ENCODE data around the gene PTPRT.

Gene PTPRT

GRCh38 chr20:43189554-43190331 lies at the start of gene PTPRT:
TSS of gene PTPRT (minus strand) at chr20:43189906. CDS start at chr20:43189733, 173 bp downstream.
- Histone ChIP-seq H3K36me3 (ENCODE audit: control insufficient read depth, insufficient read depth, low read length) (no peaks in the 10 kb centered on the region), H3K9me3 (ENCODE audit: control insufficient read depth, insufficient read depth, low read length) (no peaks in the 10 kb centered on the region), H3K4me3 (ENCODE audit: low read length) (peak within 1 kb of the TSS; percentile 64), H3K27ac (ENCODE audit: low read length) (no peak within 1 kb of the TSS), H3K27me3 (ENCODE audit: control insufficient read depth, insufficient read depth, low read length) (peaks cover 26% of the 10 kb centered on the region), H3K4me1 (ENCODE audit: control insufficient read depth, insufficient read depth, low read length) (0 out of 2 replicates have a peak, but pooled peaks cover 3% of the 10 kb centered on the region)
- no CpG with 5 or more reads among the region's 115 CpGs for WGBS (ENCODE audit: insufficient coverage, insufficient read length)
- no peak for DNase-seq (ENCODE audit: low read depth, low spot score)

GRCh38 chr20:43238833-43239232 lies 49.1 kb upstream of the PTPRT start:
- WGBS (ENCODE audit: insufficient coverage, insufficient read length) = no CpG with 5 or more reads among the region's 3 CpGs
- Histone ChIP-seq H3K36me3 (ENCODE audit: control insufficient read depth, insufficient read depth, low read length) (no peaks in the 10 kb centered on the region), H3K4me1 (ENCODE audit: control insufficient read depth, insufficient read depth, low read length) (peaks cover 2% of the 10 kb centered on the region; the same call in 1 of the 2 replicates), H3K9me3 (ENCODE audit: control insufficient read depth, insufficient read depth, low read length) (no peaks in the 10 kb centered on the region), H3K27ac (ENCODE audit: low read length) (no peak overlapping the region), H3K27me3 (ENCODE audit: control insufficient read depth, insufficient read depth, low read length) (no peaks in the 10 kb centered on the region), H3K4me3 (ENCODE audit: low read length) (no peak overlapping the region)
- DNase-seq (ENCODE audit: low read depth, low spot score) = no peak

GRCh38 chr20:43238266-43238665 lies 48.6 kb upstream of the PTPRT start:
- H3K27ac ChIP-seq (ENCODE audit: low read length) = no peak overlapping the region
- no peaks in the 10 kb centered on the region for H3K9me3 ChIP-seq (ENCODE audit: control insufficient read depth, insufficient read depth, low read length)
- H3K36me3 ChIP-seq (ENCODE audit: control insufficient read depth, insufficient read depth, low read length) = no peaks in the 10 kb centered on the region
- peaks cover 2% of the 10 kb centered on the region; the same call in 1 of the 2 replicates for H3K4me1 ChIP-seq (ENCODE audit: control insufficient read depth, insufficient read depth, low read length)
- no peak for DNase-seq (ENCODE audit: low read depth, low spot score)
- H3K4me3 ChIP-seq (ENCODE audit: low read length) = no peak overlapping the region
- no CpG with 5 or more reads among the region's 5 CpGs for WGBS (ENCODE audit: insufficient coverage, insufficient read length)
- H3K27me3 ChIP-seq (ENCODE audit: control insufficient read depth, insufficient read depth, low read length) = no peaks in the 10 kb centered on the region

- no peaks in the 10 kb centered on the region for H3K9me3 ChIP-seq (ENCODE audit: control insufficient read depth, insufficient read depth, low read length)
- no peaks in the 10 kb centered on the region for H3K27me3 ChIP-seq (ENCODE audit: control insufficient read depth, insufficient read depth, low read length)
- H3K4me3 ChIP-seq (ENCODE audit: low read length) = no peak overlapping the region
- no peak overlapping the region for H3K27ac ChIP-seq (ENCODE audit: low read length)
- DNase-seq (ENCODE audit: low read depth, low spot score) = no peak
- H3K4me1 ChIP-seq (ENCODE audit: control insufficient read depth, insufficient read depth, low read length) = no peaks in the 10 kb centered on the region
- H3K36me3 ChIP-seq (ENCODE audit: control insufficient read depth, insufficient read depth, low read length) = no peaks in the 10 kb centered on the region
- WGBS (ENCODE audit: insufficient coverage, insufficient read length) = no CpG with 5 or more reads among the region's 4 CpGs
Observed at GRCh38 chr20:43237651-43238168, 48.0 kb upstream of the PTPRT start.

GRCh38 chr20:43235998-43236397 lies 46.3 kb upstream of the PTPRT start:
- Histone ChIP-seq H3K9me3 (ENCODE audit: control insufficient read depth, insufficient read depth, low read length) (no peaks in the 10 kb centered on the region), H3K4me3 (ENCODE audit: low read length) (no peak overlapping the region), H3K4me1 (ENCODE audit: control insufficient read depth, insufficient read depth, low read length) (no peaks in the 10 kb centered on the region), H3K27ac (ENCODE audit: low read length) (no peak overlapping the region), H3K36me3 (ENCODE audit: control insufficient read depth, insufficient read depth, low read length) (no peaks in the 10 kb centered on the region), H3K27me3 (ENCODE audit: control insufficient read depth, insufficient read depth, low read length) (no peaks in the 10 kb centered on the region)
- WGBS (ENCODE audit: insufficient coverage, insufficient read length) = no CpG with 5 or more reads among the region's 2 CpGs
- no peak for DNase-seq (ENCODE audit: low read depth, low spot score)

- Histone ChIP-seq H3K36me3 (ENCODE audit: control insufficient read depth, insufficient read depth, low read length) (no peaks in the 10 kb centered on the region), H3K27me3 (ENCODE audit: control insufficient read depth, insufficient read depth, low read length) (no peaks in the 10 kb centered on the region), H3K27ac (ENCODE audit: low read length) (no peak overlapping the region), H3K4me3 (ENCODE audit: low read length) (no peak overlapping the region), H3K4me1 (ENCODE audit: control insufficient read depth, insufficient read depth, low read length) (no peaks in the 10 kb centered on the region), H3K9me3 (ENCODE audit: control insufficient read depth, insufficient read depth, low read length) (no peaks in the 10 kb centered on the region)
- no peak for DNase-seq (ENCODE audit: low read depth, low spot score)
- no CpG with 5 or more reads among the region's 1 CpG for WGBS (ENCODE audit: insufficient coverage, insufficient read length)
Observed at GRCh38 chr20:43231829-43232228, 42.1 kb upstream of the PTPRT start.

- H3K9me3 ChIP-seq (ENCODE audit: control insufficient read depth, insufficient read depth, low read length) = no peaks in the 10 kb centered on the region
- no peaks in the 10 kb centered on the region for H3K27me3 ChIP-seq (ENCODE audit: control insufficient read depth, insufficient read depth, low read length)
- no peak overlapping the region for H3K4me3 ChIP-seq (ENCODE audit: low read length)
- H3K4me1 ChIP-seq (ENCODE audit: control insufficient read depth, insufficient read depth, low read length) = no peaks in the 10 kb centered on the region
- no CpG with 5 or more reads among the region's 3 CpGs for WGBS (ENCODE audit: insufficient coverage, insufficient read length)
- H3K27ac ChIP-seq (ENCODE audit: low read length) = no peak overlapping the region
- no peaks in the 10 kb centered on the region for H3K36me3 ChIP-seq (ENCODE audit: control insufficient read depth, insufficient read depth, low read length)
- DNase-seq (ENCODE audit: low read depth, low spot score) = no peak
Observed at GRCh38 chr20:43229696-43230095, 40.0 kb upstream of the PTPRT start.

GRCh38 chr20:43220612-43221011 lies 30.9 kb upstream of the PTPRT start:
- no peak overlapping the region for H3K27ac ChIP-seq (ENCODE audit: low read length)
- no peak overlapping the region for H3K4me3 ChIP-seq (ENCODE audit: low read length)
- H3K4me1 ChIP-seq (ENCODE audit: control insufficient read depth, insufficient read depth, low read length) = no peaks in the 10 kb centered on the region
- H3K9me3 ChIP-seq (ENCODE audit: control insufficient read depth, insufficient read depth, low read length) = no peaks in the 10 kb centered on the region
- DNase-seq (ENCODE audit: low read depth, low spot score) = no peak
- WGBS (ENCODE audit: insufficient coverage, insufficient read length) = no CpG with 5 or more reads among the region's 4 CpGs
- no peaks in the 10 kb centered on the region for H3K27me3 ChIP-seq (ENCODE audit: control insufficient read depth, insufficient read depth, low read length)
- no peaks in the 10 kb centered on the region for H3K36me3 ChIP-seq (ENCODE audit: control insufficient read depth, insufficient read depth, low read length)

GRCh38 chr20:43210901-43211300 lies 21.2 kb upstream of the PTPRT start:
- Histone ChIP-seq H3K4me3 (ENCODE audit: low read length) (no peak overlapping the region), H3K27ac (ENCODE audit: low read length) (no peak overlapping the region), H3K27me3 (ENCODE audit: control insufficient read depth, insufficient read depth, low read length) (no peaks in the 10 kb centered on the region), H3K9me3 (ENCODE audit: control insufficient read depth, insufficient read depth, low read length) (no peaks in the 10 kb centered on the region), H3K4me1 (ENCODE audit: control insufficient read depth, insufficient read depth, low read length) (no peaks in the 10 kb centered on the region), H3K36me3 (ENCODE audit: control insufficient read depth, insufficient read depth, low read length) (no peaks in the 10 kb centered on the region)
- no peak for DNase-seq (ENCODE audit: low read depth, low spot score)
- WGBS (ENCODE audit: insufficient coverage, insufficient read length) = no CpG with 5 or more reads among the region's 3 CpGs

- H3K4me3 ChIP-seq (ENCODE audit: low read length) = no peak overlapping the region
- no peak for DNase-seq (ENCODE audit: low read depth, low spot score)
- no CpG with 5 or more reads among the region's 2 CpGs for WGBS (ENCODE audit: insufficient coverage, insufficient read length)
- H3K27ac ChIP-seq (ENCODE audit: low read length) = no peak overlapping the region
- H3K4me1 ChIP-seq (ENCODE audit: control insufficient read depth, insufficient read depth, low read length) = no peaks in the 10 kb centered on the region
- H3K27me3 ChIP-seq (ENCODE audit: control insufficient read depth, insufficient read depth, low read length) = no peaks in the 10 kb centered on the region
- H3K36me3 ChIP-seq (ENCODE audit: control insufficient read depth, insufficient read depth, low read length) = no peaks in the 10 kb centered on the region
- H3K9me3 ChIP-seq (ENCODE audit: control insufficient read depth, insufficient read depth, low read length) = no peaks in the 10 kb centered on the region
Observed at GRCh38 chr20:43209831-43210230, 20.1 kb upstream of the PTPRT start.

GRCh38 chr20:43205699-43206098 lies 16.0 kb upstream of the PTPRT start:
- WGBS (ENCODE audit: insufficient coverage, insufficient read length) = no CpG with 5 or more reads among the region's 4 CpGs
- Histone ChIP-seq H3K9me3 (ENCODE audit: control insufficient read depth, insufficient read depth, low read length) (no peaks in the 10 kb centered on the region), H3K4me1 (ENCODE audit: control insufficient read depth, insufficient read depth, low read length) (no peaks in the 10 kb centered on the region), H3K36me3 (ENCODE audit: control insufficient read depth, insufficient read depth, low read length) (no peaks in the 10 kb centered on the region), H3K27me3 (ENCODE audit: control insufficient read depth, insufficient read depth, low read length) (no peaks in the 10 kb centered on the region), H3K4me3 (ENCODE audit: low read length) (no peak overlapping the region), H3K27ac (ENCODE audit: low read length) (no peak overlapping the region)
- DNase-seq (ENCODE audit: low read depth, low spot score) = no peak

Measured in iPS DF 6.9 (cell line).